Epithelial cell of prostate (primary cell): ENCODE measurements around the gene GABRA5.
"Not testable (repeated sequence)": the region's sequence is repeated elsewhere in the genome, so short reads cannot be mapped to it uniquely, and the experiment has no call there.

Source experiments
- DNase-seq: peaks from one replicate; pipeline ENCODE4 v3.0.0-alpha.2; 2011; ENCODE audit warnings: low read depth, low spot score
- H3K27ac ChIP-seq: fragments of 450-650 bp; 2 replicates; pipeline ENCODE4 v1.5.1; 2017; ENCODE audit warnings: mild to moderate bottlenecking

GABRA5 gene

DNA sequence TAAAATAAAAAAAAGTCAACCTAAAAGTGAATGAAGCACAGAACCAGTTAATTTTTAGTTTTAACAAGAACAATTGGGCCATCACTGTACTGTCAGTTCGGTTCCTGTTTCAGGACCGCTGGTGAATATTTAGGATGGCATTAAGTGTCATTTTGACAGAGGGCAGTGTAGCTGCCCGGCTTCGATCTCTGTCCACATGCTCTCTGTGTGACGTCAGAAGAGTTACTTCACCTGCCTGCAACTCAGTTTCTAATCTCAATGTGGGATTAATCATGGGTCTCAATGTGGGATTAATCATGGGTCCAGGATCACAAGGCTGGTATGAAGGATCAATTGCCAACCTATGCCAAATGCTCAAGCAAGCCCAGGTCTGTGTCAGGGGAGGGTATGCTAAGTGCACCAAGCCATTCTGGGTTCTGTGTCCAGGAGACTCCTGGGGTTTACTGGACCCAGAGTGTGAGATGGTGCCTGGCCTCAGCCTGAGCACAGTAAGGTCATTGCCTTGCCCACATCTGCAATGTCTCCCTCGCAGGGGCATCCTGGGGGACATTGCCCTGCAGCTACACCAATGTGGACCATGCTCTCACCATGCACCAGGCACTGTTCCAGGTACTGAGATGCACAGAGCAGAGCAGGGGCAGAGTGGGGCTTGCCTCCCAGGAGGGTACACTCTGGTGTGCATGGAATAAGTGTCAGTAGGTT lies 8.1 kb downstream of the GABRA5 start:
- DNase-seq, result no peak
- no peak overlapping the region for H3K27ac ChIP-seq

DNA sequence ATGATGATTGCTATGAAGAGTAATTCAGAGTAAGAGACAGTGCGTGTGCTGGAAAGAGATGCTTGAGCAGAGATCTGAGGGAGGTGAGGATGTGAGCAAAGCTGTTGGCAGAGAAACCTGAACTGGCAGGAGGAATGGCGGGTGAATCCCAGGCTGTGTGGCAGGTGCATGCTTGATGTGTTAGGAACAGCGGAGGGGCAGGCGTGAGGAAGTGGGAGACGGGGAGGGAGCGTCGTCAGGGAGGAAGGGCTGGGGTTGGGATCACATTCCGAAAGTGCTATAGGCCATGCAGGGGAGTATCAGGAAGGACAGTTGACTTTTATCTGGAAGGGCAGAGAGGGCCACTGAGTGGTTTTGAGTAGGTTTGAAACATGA lies 8.6 kb downstream of the GABRA5 start:
- H3K27ac ChIP-seq, result no peak overlapping the region
- no peak for DNase-seq

DNA sequence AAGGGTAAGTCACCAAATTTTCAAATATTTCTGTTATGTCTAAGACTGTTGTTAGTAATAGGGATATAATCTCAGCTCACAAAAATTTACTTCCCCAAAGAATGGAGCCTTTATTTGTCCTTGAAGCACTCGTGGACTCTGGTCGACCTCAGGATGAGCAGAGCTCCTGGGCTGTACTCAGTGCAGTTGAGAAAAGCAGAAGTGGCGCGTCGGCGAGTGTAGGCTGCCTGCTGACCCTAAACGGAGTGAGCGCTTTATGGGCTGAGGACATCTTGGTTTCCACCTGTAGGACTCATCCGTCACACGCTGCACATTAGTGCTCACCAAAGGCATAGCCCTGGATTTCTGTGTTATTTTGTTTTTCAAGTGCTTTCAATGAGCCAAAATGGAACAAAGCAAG lies 11.0 kb downstream of the GABRA5 start:
- no peak for DNase-seq
- H3K27ac ChIP-seq, result no peak overlapping the region

DNA sequence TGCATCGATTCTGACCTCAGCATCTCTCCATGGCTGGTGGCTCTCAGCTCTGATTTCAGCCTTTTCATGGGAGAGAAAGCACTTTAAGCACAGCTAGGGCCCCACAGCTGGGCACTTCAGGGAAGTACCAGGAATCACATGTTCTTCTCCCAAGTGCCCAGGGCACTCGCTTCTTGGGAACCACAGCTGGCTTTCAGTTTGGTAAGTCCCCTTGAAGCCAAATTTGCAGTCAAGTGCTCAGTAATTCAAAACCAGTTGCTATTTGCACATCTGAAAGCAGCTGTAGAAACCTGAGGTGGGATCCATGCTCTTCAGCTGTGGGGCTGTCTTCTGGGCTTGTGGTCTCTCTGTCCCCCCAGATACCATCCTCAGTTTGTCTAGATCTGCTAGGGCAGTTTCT lies 12.8 kb downstream of the GABRA5 start:
- no peak overlapping the region for H3K27ac ChIP-seq

DNA sequence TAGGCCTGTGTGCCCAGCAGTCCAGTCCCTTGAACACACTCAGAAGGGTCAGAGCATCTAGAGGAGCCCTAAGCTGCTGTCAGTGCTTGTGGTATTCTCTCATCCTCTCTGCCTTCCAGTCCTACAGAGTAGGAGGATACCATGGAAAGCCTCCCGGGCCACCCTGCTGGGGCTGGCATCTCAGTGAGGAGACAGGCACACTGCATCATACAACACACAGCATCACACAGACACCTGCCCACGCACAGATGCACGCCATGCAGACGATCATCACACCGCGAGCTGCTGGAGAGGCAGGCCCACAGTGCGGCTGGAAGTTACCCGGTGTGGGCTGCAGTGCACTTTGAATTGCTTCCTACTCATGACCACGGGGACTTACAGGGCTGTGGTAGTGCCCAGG lies 15.2 kb downstream of the GABRA5 start:
- DNase-seq, result no peak
- no peak overlapping the region for H3K27ac ChIP-seq

More for the DNA sequence above, 12.8 kb downstream of the GABRA5 start:
- DNase-seq, result no peak

DNA sequence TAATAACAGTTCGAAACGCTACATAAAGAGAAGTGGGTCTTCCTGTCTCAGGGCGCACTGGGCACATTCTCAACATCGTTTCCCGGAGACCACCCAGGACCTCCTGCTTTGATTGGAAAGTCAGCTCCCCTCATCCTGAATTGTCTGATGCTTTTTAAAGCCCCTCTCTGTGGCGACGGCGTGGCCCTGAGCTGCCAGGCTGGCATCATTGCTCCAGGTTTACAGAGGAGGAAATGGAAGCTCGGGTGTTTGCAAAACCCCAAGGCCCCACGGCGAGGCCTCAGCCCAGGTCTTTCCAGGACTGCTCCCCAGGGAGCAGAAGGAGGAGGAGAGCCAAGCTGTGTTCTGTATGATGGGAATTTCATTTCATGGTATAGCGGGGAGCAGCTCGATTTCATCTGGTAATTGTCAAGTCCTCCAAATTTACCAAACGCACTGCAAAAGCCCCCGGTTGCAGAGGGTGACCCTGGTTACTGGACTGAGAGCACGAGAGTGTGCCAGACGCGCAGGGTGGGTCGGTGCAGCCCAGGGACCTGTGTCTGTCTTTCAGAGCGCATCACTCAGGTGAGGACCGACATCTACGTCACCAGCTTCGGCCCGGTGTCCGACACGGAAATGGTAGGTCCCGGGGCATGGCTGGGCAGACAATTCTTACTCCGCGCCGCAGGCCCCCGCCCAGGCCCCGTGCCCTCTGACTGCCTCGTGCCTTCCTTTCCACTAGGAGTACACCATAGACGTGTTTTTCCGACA lies 15.9 kb downstream of the GABRA5 start:
- H3K27ac ChIP-seq, result no peak overlapping the region
- no peak for DNase-seq

DNA sequence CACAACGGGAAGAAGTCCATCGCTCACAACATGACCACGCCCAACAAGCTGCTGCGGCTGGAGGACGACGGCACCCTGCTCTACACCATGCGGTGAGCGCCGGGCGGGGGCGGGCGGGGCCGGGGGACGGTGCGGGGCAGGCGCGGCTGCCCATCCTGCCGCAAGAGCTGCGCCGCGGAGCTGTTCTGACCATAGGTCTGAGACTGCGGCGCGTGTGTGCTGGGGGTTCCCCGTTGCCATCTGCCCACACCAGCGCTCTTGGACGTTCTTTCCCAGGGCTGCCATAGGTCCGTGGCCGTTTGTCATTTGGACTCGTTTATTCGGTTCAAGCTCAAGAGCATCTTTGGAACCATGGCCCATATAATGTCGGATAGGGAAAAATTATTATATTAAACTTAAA lies 16.6 kb downstream of the GABRA5 start:
- no peak for DNase-seq
- no peak overlapping the region for H3K27ac ChIP-seq

DNA sequence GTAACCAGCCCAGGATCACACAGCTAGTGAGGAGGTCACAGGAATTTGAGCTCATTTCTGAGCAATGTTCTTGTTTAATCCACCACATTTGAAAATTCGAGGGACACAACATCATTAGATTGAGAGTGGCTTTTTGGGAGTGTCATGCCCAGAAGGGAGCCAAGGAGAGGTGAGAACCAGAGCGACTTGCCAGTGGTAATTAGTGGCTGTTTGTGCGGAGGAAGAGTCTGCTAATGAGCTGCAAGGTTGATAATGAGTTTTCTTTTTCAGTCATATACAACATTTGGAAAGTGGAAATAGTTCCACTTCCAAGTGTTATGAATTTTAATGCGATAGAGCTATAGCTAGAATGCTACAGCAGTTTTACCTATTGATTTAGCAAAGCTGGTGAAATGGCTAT lies 19.7 kb downstream of the GABRA5 start:
- no peak overlapping the region for H3K27ac ChIP-seq
- DNase-seq, result no peak

DNA sequence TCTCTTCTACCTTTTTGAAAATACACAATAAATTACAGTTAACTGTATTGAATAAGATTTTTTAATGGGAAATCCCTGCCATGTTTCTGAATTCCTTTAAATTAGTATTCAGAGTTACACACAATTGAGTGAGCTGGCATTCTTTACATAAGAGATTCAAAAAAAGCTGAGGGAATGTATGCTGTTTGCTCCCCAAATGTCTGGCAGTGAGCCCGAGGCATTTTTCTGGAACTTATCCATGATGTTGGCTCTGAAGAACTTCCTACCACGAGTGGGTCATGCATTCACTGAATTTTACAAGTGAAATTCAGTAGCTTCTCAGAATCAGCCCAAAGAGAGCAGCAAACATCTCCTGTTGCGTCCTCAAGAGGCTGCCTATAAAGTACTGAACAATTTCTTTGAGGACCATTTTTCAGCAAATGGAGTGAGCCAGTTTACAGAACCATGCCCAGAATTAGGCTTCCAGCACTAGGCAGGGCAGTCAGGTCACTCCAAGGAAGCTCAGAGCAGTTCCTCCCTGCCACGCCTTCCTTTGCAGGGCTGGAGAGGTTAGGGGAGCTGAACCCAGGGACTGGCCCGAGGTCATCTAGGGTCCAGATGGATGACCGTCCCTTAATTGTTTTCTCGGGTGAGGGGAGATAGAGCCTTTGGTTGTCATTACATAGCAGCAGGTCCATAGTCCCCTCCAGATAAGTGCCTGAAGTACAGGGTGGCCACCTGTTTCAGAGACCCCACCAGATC lies 21.2 kb downstream of the GABRA5 start:
- no peak for DNase-seq
- no peak overlapping the region for H3K27ac ChIP-seq

DNA sequence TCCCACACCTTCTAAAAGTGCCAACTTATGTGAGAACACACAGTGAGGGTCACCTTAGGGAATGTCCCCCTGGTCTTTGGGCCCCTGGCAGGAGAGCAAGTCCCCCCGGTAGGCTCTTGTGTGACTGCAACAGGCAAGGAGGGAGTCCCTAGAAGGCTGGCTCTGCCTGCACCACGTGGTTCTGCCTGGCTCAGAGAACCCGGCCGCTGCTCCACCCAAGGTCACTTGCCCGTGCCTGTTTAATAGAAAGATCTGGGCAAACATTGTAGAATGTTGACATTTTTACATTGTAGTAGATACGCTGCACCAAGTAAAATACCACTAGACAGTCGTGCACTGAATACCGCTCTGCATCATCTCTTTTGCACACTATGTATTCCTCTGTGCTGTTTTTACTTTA lies 21.9 kb downstream of the GABRA5 start:
- DNase-seq, result no peak
- H3K27ac ChIP-seq, result no peak overlapping the region

DNA sequence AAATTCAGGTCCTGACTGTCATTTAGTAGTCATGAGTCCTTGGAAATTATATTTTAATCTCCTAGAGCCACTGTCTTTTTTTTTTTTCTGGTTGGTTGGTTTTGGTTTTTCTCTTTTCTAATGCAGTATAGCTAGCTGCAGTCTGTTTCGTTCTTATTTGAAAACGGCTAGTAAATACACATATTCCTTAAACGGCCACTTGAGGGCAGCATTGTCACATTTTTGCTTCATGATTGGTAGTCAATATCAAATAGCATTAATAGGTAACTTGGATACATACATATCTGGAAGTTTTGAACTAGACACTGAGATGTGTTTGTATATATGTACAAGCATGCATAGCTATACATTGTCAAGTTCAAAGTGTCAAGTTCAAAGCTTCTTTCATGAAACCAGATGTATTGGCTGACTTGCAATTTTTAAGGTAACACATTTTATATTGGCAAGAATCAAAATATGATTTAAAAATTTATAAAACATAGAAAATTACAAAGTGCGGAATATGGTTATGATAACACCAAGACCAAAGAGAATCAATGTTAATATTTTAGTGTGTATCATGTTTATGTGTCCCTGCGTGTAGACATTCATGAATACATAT lies 22.5 kb downstream of the GABRA5 start:
- DNase-seq, result no peak
- no peak overlapping the region for H3K27ac ChIP-seq

DNA sequence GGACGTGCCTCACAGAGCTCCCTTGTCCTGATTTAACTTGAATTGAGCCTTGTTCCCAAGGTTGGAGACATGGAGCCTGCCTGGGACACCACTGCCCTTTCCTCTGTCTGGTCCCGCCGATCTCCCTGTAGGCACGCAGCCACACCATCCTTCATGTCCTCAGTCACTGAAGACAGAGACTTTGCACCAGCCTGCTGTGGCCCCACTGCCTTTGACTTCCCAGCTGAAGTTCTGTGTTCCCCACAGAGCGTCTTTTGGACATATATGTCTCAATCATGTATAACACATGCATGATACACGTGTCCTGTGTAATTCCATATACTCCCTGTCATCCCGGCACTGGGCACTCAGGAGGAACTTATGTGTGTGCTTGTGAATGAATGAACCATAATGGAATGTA lies 23.6 kb downstream of the GABRA5 start:
- no peak for DNase-seq
- no peak overlapping the region for H3K27ac ChIP-seq

DNA sequence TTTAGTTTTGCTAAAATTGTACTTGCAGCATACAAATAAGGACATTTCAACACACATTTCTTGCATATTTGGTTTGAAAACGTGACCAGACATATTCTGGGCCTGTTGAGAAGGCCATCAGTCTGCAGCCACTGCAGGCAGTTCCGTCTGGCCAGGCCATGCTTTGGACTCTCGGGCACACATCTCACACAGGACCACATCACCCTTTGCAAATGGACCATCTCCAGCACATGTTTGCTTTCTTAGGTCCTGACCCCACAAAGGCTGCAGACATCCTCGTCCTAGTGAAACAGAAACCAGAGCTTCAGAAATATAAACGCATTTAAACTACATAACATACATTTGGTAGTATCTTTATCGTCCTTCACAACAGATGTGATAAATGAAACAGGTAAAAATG lies 24.1 kb downstream of the GABRA5 start:
- no peak overlapping the region for H3K27ac ChIP-seq
- no peak for DNase-seq

DNA sequence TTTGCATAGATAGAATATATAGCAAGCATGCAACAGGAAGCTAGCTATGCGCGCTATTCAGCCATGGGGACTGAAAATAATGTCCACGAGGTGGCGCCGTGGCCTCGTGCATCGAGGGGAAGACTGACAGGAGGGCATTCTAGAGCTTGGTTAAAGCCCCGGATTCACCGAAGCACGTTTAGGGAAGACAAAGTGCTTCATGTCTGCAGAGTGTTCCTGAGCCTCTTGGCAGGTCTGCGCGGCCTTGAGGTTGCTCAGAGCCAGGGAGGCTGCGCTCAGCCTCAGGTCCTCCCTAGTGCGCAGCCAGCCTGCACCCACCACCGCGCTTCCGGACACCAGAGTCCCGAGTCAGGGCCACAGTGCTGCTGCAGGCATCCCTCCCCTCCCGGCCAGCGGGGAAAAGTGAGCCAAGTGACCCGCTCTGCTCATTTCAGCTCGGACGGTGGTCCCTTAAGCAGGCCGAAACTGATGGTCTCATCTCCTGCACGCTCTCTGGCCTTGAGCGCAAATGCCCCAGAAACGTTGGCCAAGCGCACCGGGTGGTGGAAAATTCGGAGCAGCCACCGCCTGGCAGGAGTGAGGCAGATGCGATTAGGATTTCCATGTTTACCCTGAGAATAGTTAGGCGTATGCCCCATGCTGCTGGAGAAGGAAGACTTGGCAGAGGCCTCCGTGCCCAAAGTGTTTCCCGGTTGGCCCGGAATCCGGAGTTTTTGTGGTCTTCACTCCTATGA lies 24.8 kb downstream of the GABRA5 start:
- DNase-seq, result peak; percentile 12
- no peak overlapping the region for H3K27ac ChIP-seq

DNA sequence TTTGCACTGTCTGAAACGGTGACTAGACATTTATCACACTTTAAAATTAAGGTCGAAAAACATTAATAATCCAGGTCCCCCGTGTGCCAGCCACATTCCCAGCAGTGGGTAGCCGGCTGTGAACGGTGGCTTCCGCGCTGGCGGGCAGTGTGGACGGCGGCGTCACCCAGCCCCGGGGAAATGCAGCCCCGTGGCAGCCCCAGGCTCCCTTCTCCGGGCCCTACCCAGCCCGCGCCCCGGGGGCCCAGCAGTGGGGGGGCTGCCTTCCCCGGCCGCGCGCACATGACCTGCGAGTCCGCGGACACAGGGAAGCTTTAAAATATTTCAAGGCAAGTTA lies 25.3 kb downstream of the GABRA5 start:
- DNase-seq, result no peak
- no peak overlapping the region for H3K27ac ChIP-seq

DNA sequence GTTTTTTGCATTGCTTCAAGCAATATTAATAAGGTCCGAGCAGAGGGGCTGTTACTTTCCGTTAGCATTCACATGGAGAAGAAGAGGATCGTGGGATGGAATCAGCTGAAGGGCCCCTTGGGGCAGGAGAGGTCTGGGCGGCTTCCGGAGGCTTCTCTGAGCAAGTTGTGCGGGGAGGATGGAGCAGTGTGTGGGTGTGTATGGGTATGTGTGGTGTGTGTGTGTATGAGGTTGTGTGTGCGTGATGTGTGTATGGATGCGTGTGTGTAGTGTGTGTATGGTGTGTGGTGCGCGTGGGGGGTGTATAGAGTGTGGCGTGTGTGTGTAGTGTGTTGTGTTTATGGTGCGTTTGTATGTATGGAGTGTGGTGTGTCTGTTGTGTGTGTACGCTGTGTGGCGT lies 25.8 kb downstream of the GABRA5 start:
- DNase-seq, result no peak
- no peak overlapping the region for H3K27ac ChIP-seq

DNA sequence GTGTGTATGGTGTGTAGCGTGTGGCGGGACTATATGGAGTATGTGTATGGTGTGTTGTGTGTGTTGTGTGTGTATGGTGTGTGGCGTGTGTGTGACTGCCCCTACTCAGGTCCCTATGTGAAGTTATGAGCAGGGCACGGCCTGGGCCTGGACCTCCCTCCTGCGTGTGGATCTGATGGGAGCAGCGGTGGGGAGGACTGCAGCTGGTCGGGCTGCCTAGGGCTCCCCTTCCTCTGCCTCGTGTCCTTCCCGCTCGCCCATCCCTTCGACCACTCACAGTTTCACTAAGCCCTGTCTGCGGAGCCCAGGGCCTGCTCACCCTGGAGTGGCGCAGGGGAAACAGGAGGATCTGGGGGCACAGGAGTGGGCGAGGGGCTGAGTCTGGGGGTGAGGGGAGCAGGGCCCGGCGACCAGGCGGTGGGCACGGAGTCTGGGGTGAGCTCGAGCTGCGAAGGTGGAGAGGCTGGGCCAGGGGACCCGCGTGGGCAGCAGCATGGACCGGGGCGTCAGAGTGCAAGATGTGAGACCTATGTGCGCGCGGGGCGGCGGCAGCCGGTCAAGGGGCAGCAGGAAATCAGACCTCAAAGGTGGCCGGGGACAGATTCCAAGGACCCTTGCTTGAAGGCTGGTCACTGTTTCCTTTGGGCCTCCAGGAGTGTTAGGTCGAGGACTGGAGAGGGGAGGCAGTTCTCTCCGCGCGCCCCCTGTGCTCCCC lies 26.6 kb downstream of the GABRA5 start:
- no peak overlapping the region for H3K27ac ChIP-seq
- no peak for DNase-seq

DNA sequence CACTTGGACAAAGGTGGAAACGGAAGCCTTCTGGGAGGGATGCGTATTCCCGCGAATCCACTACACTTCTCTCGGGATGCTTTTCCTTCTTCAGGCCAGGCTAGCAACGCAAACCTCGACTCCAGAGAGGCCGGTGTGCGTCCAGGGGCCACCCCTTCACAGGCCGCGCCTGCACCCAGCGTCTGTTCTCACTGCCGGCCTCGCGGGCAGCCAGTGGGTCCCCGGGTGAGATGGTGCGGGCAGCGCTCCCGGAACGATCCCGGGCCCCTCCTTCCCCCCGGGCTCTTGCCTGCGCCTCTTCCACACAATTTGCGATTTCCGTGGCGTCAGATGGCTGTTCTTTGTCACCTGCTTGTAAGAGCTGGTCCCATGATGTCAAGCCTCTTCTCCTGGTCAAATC lies 27.3 kb downstream of the GABRA5 start:
- no peak overlapping the region for H3K27ac ChIP-seq
- no peak for DNase-seq

DNA sequence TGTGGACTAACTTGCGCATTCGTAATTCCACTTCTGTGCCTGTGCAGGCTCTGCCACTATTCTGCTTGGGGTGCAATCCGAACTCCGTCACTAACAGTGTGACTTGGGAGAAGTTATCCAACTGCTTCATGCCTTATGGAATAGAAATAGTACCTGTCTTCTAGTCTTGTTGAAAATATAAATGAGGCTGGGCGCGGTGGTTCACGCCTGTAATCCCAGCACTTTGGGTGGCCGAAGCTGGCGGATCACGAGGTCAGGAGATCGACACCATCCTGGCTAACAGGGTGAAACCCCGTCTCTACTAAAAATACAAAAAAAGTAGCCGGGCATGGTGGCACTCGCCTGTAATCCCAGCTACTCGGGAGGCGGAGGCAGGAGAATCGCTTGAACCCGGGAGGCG lies 28.5 kb downstream of the GABRA5 start:
- not testable (repeated sequence) for H3K27ac ChIP-seq, DNase-seq

DNA sequence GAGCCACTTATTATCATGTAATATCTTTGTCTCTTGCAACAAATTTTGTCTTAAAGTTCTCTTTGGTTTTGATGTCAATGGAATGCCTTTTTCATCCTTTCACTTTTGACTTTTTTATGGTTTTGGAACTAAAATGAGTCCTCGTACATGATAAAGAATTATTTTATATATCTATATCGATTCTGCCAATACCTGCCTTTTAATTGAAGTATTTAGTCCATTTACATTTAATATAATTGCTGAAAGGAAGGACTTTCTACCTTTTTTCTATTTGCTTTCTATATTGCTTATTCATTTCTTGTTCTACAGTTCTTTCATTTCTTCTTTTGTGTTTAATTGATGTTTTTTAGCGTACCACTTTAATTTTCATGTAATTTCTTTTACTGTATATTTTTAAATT lies 32.8 kb downstream of the GABRA5 start:
- H3K27ac ChIP-seq, result no peak overlapping the region
- DNase-seq, result no peak
